ENCODE measurements around the gene BUB1. TPM values are rescaled to one million over a fixed set of nuclear protein-coding genes. Genes with fewer than 3 reads are reported as not detected.

The BUB1 gene
- total RNA-seq, 6 donors from 2014 or later = 1.0 to 4.7 (median 3.0) TPM

DNA sequence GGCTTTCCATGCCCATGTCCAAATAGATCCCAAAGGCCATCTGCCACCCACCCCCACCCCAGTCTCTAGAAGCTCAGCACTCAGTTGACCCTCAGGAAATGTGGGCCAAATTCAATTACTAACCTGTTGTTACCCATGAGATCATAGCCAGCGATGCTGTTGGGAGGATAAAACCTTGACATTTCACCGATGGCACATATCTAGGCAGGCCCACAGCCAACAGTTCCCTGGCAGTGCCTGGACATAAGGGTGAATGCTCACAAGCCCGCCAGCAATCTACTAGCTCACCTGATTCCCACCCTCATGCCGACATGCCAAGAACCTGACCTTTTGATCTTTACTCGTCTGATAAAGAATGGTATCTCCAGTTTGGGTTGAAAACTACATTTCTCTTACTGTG, 42.7 kb upstream of the BUB1 start:
- no peak overlapping the region for H3K4me3 ChIP-seq
- TF ChIP-seq EP300 (IDR thresholded peaks at IDR 0.05) (no peak), POLR2A (IDR thresholded peaks at IDR 0.05) (no peak), POLR2AphosphoS5 (IDR thresholded peaks at IDR 0.05) (no peak)
- TF ChIP-seq, protein P1, sequence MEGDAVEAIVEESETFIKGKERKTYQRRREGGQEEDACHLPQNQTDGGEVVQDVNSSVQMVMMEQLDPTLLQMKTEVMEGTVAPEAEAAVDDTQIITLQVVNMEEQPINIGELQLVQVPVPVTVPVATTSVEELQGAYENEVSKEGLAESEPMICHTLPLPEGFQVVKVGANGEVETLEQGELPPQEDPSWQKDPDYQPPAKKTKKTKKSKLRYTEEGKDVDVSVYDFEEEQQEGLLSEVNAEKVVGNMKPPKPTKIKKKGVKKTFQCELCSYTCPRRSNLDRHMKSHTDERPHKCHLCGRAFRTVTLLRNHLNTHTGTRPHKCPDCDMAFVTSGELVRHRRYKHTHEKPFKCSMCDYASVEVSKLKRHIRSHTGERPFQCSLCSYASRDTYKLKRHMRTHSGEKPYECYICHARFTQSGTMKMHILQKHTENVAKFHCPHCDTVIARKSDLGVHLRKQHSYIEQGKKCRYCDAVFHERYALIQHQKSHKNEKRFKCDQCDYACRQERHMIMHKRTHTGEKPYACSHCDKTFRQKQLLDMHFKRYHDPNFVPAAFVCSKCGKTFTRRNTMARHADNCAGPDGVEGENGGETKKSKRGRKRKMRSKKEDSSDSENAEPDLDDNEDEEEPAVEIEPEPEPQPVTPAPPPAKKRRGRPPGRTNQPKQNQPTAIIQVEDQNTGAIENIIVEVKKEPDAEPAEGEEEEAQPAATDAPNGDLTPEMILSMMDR (IDR thresholded peaks at IDR 0.05) = no peak
- ATAC-seq (ENCODE audit: low FRiP score in 2 of 2) = no peak
- no peaks in the 10 kb centered on the region for H3K9me3 ChIP-seq
- no peaks in the 10 kb centered on the region for H3K36me3 ChIP-seq
- no peaks in the 10 kb centered on the region for H3K27me3 ChIP-seq
- H3K27ac ChIP-seq = no peak overlapping the region
- DNase-seq = no peak
- 86 to 87% methylated on average over 5 of the region's 5 CpGs for WGBS, 2 donors
- peaks cover 0 to 2% (median 0%) of the 10 kb centered on the region in 4 donors for H3K4me1 ChIP-seq

DNA sequence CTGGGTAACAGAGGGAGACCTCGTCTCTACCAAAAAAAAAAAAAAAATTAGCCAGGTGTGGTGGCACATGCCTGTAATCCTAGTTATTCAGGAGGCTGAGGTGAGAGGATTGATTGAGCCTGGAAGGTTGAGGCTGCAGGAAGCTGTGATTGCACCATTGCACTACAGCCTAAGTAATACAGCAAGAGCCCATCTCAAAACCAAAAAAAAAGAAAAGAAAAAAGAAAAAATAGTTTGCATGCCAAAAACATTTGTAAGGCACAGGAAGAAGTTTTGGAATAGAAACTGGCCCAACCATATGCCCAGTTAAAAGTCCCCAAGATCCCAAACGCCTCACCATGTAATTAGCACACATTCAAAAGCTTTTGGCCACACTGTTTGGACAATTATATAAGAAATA, 41.1 kb upstream of the BUB1 start:
- no peak overlapping the region for H3K4me3 ChIP-seq
- DNase-seq (no peak), ATAC-seq (ENCODE audit: low FRiP score in 2 of 2) (no peak)
- peaks cover 0 to 10% (median 1%) of the 10 kb centered on the region in 4 donors for H3K4me1 ChIP-seq
- TF ChIP-seq EP300 (IDR thresholded peaks at IDR 0.05) (no peak), POLR2AphosphoS5 (IDR thresholded peaks at IDR 0.05) (no peak), POLR2A (IDR thresholded peaks at IDR 0.05) (no peak)
- TF ChIP-seq, protein P1 (IDR thresholded peaks at IDR 0.05) = no peak
- H3K27me3 ChIP-seq = no peaks in the 10 kb centered on the region
- H3K27ac ChIP-seq = no peak overlapping the region
- 66 to 75% methylated on average over 2 of the region's 2 CpGs for WGBS, 2 donors
- H3K9me3 ChIP-seq = no peaks in the 10 kb centered on the region
- H3K36me3 ChIP-seq = no peaks in the 10 kb centered on the region

DNA sequence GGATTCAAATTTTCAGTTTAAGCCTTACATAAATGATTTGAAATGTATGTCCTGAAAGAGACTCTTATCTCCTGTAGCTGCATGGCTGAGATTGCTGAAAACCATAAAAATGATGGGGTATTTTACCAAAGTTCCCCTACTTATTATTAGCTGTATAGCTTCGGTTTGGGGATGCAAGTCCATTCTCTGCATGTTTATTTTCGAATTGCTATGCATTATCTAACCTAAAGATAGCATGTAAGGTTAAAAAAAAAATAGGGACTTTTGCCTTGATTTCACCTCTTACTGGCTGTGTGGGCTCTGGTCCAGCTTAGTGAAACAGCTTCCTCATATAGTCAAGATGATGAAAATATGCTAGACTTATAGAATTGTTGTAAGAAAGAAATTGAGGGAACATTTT, 40.5 kb upstream of the BUB1 start:
- DNase-seq (no peak), ATAC-seq (ENCODE audit: low FRiP score in 2 of 2) (no peak)
- TF ChIP-seq EP300 (IDR thresholded peaks at IDR 0.05) (no peak), POLR2A (IDR thresholded peaks at IDR 0.05) (no peak), POLR2AphosphoS5 (IDR thresholded peaks at IDR 0.05) (no peak)
- TF ChIP-seq, protein P1 (IDR thresholded peaks at IDR 0.05) = no peak
- WGBS, 2 donors = 85 to 92% methylated on average over 2 of the region's 2 CpGs
- Histone ChIP-seq H3K27me3 (no peaks in the 10 kb centered on the region), H3K27ac (no peak overlapping the region), H3K36me3 (no peaks in the 10 kb centered on the region), H3K4me1 (peaks cover 0 to 10% (median 1%) of the 10 kb centered on the region in 4 donors), H3K4me3 (no peak overlapping the region), H3K9me3 (no peaks in the 10 kb centered on the region)

DNA sequence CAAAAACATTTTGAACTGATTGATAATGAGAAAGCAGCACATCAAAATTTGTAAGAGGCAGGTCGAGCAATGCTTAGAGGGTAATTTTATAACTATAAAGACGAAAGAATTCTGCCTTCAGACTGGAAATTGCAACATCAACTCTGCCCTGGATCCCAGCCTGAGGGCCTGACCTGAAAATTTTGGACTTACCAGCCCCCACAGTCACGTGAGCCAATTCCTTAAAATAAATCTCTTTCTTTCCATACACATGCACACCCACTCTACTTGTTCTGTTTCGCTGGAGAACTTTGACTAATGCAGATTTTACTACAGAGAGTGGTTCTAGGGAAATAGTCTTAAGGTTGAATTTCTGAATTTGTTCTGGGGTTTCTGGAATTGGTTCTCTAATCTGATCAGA, 39.9 kb upstream of the BUB1 start:
- Histone ChIP-seq H3K27me3 (no peaks in the 10 kb centered on the region), H3K36me3 (no peaks in the 10 kb centered on the region), H3K4me3 (no peak overlapping the region), H3K9me3 (no peaks in the 10 kb centered on the region), H3K4me1 (peaks cover 0 to 10% (median 1%) of the 10 kb centered on the region in 4 donors), H3K27ac (no peak overlapping the region)
- no peak for DNase-seq
- ATAC-seq (ENCODE audit: low FRiP score in 2 of 2) = no peak
- WGBS, 2 donors = 37 to 49% methylated on average over 4 of the region's 4 CpGs
- TF ChIP-seq EP300 (IDR thresholded peaks at IDR 0.05) (no peak), POLR2A (IDR thresholded peaks at IDR 0.05) (no peak), POLR2AphosphoS5 (IDR thresholded peaks at IDR 0.05) (no peak)
- TF ChIP-seq, protein P1 (IDR thresholded peaks at IDR 0.05) = no peak

DNA sequence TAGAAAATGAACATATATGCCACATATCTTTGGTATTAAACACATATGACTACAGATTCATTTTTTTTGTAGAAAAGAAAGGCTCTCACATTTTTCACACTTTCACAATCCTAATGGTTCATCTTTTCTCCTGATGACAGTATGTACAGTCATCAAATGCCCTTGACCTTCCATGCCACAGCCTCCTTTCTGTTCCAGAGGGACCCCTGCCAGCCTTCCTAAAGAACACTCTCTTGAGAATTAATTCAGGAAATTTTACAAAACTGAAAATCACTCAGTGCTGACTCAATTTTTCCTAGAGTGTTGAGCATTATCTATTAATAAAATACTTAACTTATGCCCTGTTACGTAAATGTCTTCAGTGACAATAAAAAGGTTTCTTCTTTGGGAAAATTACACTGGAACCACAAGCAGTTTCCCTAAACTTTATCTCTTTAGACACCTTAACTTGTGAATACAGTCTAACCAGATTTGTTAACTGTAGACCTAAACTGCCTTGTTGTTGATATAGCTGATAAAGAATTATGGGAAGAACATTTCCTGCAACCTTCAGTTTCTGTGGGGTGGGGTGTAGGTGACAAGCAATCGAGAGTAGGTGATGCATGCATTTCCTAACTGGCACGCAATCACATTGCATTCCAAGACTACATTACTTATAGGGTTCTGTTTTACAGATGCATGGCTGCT, 39.2 kb upstream of the BUB1 start:
- ATAC-seq (ENCODE audit: low FRiP score in 2 of 2) = no peak
- no peak overlapping the region for H3K27ac ChIP-seq
- TF ChIP-seq POLR2A (IDR thresholded peaks at IDR 0.05) (no peak), POLR2AphosphoS5 (IDR thresholded peaks at IDR 0.05) (no peak), EP300 (IDR thresholded peaks at IDR 0.05) (no peak)
- TF ChIP-seq, protein P1 (IDR thresholded peaks at IDR 0.05) = no peak
- no peaks in the 10 kb centered on the region for H3K27me3 ChIP-seq
- H3K4me1 ChIP-seq = peaks cover 0 to 10% (median 1%) of the 10 kb centered on the region in 4 donors
- H3K9me3 ChIP-seq = no peaks in the 10 kb centered on the region
- no peaks in the 10 kb centered on the region for H3K36me3 ChIP-seq
- H3K4me3 ChIP-seq = no peak overlapping the region
- DNase-seq = no peak
- 58 to 65% methylated on average over 3 of the region's 3 CpGs for WGBS, 2 donors
